OCI-LY7 (cell line): Measurements from ENCODE around the gene ADARB2. TPM values are rescaled to one million over a fixed set of nuclear protein-coding genes. Genes with fewer than 3 reads are reported as not detected.

Source experiments
- BruUV-seq: library from RNA; stranded (reverse); fragments of 400-500 nt; replicated peaks from 2 replicates; lab custom pipeline; 2021; lab: Mats Ljungman, UMichigan
- CTCF ChIA-PET: fragments of 300-600 bp; sonication (Branson Sonifier 250); formaldehyde crosslinking; loops from one replicate; lab custom pipeline; 2022; ENCODE audit warnings: antibody characterized with exemption; ENCODE audit not compliant: unreplicated experiment; lab: Charles Lee
- POLR2A ChIA-PET: fragments of 300-600 bp; sonication (Branson Sonifier 250); formaldehyde crosslinking; loops from one replicate; lab custom pipeline; 2022; ENCODE audit warnings: antibody characterized with exemption; lab: Charles Lee
- DNase-seq: peaks from one replicate; pipeline ENCODE4 v3.0.0-alpha.2; 2015; ENCODE audit warnings: low spot score
- H2AFZ ChIP-seq: fragments of 200-600 bp; sonication (generic), shearing (Covaris generic); 2 replicates; pipeline ENCODE4 v1.6.1; 2014; ENCODE audit warnings: mild to moderate bottlenecking, antibody characterized with exemption, low read length, moderate library complexity
- H3K27ac ChIP-seq: fragments of 200-600 bp; sonication (generic); 2 replicates; pipeline ENCODE4 v1.5.1; 2014; ENCODE audit warnings: mixed run types, low read depth, mild to moderate bottlenecking, moderate library complexity, low read length, inconsistent platforms; ENCODE audit not compliant: poor library complexity, severe bottlenecking
- H3K36me3 ChIP-seq: fragments of 200-600 bp; sonication (generic); 2 replicates; pipeline ENCODE4 v1.6.1; 2014; ENCODE audit warnings: mild to moderate bottlenecking, antibody characterized with exemption, low read length, moderate library complexity, mixed read lengths; ENCODE audit not compliant: insufficient read depth
- H3K4me1 ChIP-seq: fragments of 200-600 bp; sonication (generic); 2 replicates; pipeline ENCODE4 v1.5.1; 2014; ENCODE audit warnings: mild to moderate bottlenecking, low read length; ENCODE audit not compliant: insufficient read depth, poor library complexity, severe bottlenecking
- H3K4me2 ChIP-seq: fragments of 200-600 bp; sonication (generic); 2 replicates; pipeline ENCODE4 v1.6.1; 2014; ENCODE audit warnings: mild to moderate bottlenecking, low read length
- H3K4me3 ChIP-seq: fragments of 200-600 bp; sonication (generic); 2 replicates; pipeline ENCODE4 v1.5.1; 2014; ENCODE audit warnings: mild to moderate bottlenecking, low read depth, low read length; ENCODE audit not compliant: poor library complexity, severe bottlenecking
- H3K79me2 ChIP-seq: fragments of 200-600 bp; sonication (generic); 2 replicates; pipeline ENCODE4 v1.6.1; 2016; ENCODE audit warnings: low read depth, mild to moderate bottlenecking, low read length, moderate library complexity, mixed read lengths; ENCODE audit not compliant: insufficient read depth
- H3K9me2 ChIP-seq: fragments of 200-600 bp; sonication (generic); 2 replicates; pipeline ENCODE4 v1.6.1; 2016; ENCODE audit warnings: mild to moderate bottlenecking, low read length, mixed read lengths; ENCODE audit not compliant: insufficient read depth
- H3K9me3 ChIP-seq: fragments of 200-600 bp; sonication (generic); 2 replicates; pipeline ENCODE4 v1.6.1; 2014; ENCODE audit warnings: mild to moderate bottlenecking, mixed run types, low read length, mixed read lengths
- H4K20me1 ChIP-seq: fragments of 200-600 bp; sonication (generic); 2 replicates; pipeline ENCODE4 v1.6.1; 2014; ENCODE audit warnings: mild to moderate bottlenecking, antibody characterized with exemption, low read length, moderate library complexity, mixed read lengths; ENCODE audit not compliant: insufficient read depth
- CTCF ChIP-seq: fragments of 200-600 bp; sonication (generic); conservative IDR thresholded peaks from 2 replicates; pipeline ENCODE4 v1.5.1; 2014; ENCODE audit warnings: mild to moderate bottlenecking, antibody characterized with exemption, low read length, moderate library complexity, mixed read lengths
- EZH2phosphoT487 ChIP-seq: fragments of 200-600 bp; sonication (generic); IDR thresholded peaks from 2 replicates; pipeline ENCODE4 v1.6.1; 2018; ENCODE audit warnings: low read depth, borderline replicate concordance, mild to moderate bottlenecking, mixed run types, antibody characterized with exemption, low read length, moderate library complexity, mixed read lengths
- intact Hi-C: fragments of 100-400 bp; cut with micrococcal nuclease; formaldehyde crosslinking; loops from one replicate; pipeline ENCODE4 v1.10.0; 2022; ENCODE audit not compliant: unreplicated experiment
- total RNA-seq, 2 experiments: library from RNA; depleted of rRNA in 1 of 2; stranded (reverse); fragments of >200 nt in 1 of 2; shearing (Covaris generic) in 1 of 2; gene quantifications; 2 replicates each; pipeline ENCODE4 v1.2.3, GENCODE V29; 2014 to 2022

ADARB2 gene
- total RNA-seq, 2 experiments from 2014 or later = 0.03 TPM; not detected in 1

GRCh38 chr10:1454428-1454827, 282.9 kb downstream of the ADARB2 start:
- ChIA-PET POLR2A (no interaction called here), CTCF (interaction anchor here (0.6 kb wide), 1 partner anchor 90 kb away, joined by 4 read pairs; no protein-coding TSS in a partner anchor)
- peak overlapping the region; percentile 55 for H3K4me3 ChIP-seq
- TF ChIP-seq EZH2phosphoT487 (no peak), CTCF (no peak)
- intact Hi-C loops = loop anchor here (1.0 to 5.0 kb wide), 2 partner anchors 35 to 37 kb away; no protein-coding TSS in a partner anchor
- H3K9me3 ChIP-seq = peaks cover 8% of the 10 kb centered on the region; the same call in 1 of the 2 replicates
- H3K36me3 ChIP-seq = no peaks in the 10 kb centered on the region; the same call in 1 of the 2 replicates
- peak overlapping the region; percentile 82 for H3K4me2 ChIP-seq
- H3K9me2 ChIP-seq = no peaks in the 10 kb centered on the region
- no peaks in the 10 kb centered on the region for H3K79me2 ChIP-seq
- H3K27ac ChIP-seq = peak overlapping the region; percentile 79
- H2AFZ ChIP-seq = peak overlapping the region; percentile 77
- no peaks in the 10 kb centered on the region for H4K20me1 ChIP-seq
- peaks cover 30% of the 10 kb centered on the region for H3K4me1 ChIP-seq
- DNase-seq = peak; percentile 92
- BruUV-seq = no TSS peak

- Histone ChIP-seq H3K4me2 (no peak overlapping the region), H3K9me2 (no peaks in the 10 kb centered on the region), H3K27ac (no peak overlapping the region), H3K79me2 (no peaks in the 10 kb centered on the region), H3K36me3 (no peaks in the 10 kb centered on the region; the same call in 1 of the 2 replicates), H3K4me1 (peaks cover 30% of the 10 kb centered on the region), H3K9me3 (peaks cover 8% of the 10 kb centered on the region; the same call in 1 of the 2 replicates), H2AFZ (no peak overlapping the region), H3K4me3 (no peak overlapping the region), H4K20me1 (no peaks in the 10 kb centered on the region)
- intact Hi-C loops = loop anchor here (5.0 kb wide), 1 partner anchor 35 kb away; no protein-coding TSS in a partner anchor
- DNase-seq = no peak
- no peak for TF ChIP-seq EZH2phosphoT487
- no peak for TF ChIP-seq CTCF
- CTCF ChIA-PET = no interaction called here
- POLR2A ChIA-PET = interaction anchor here (1.0 kb wide), 1 partner anchor 13 kb away, joined by 3 read pairs; no protein-coding TSS in a partner anchor
- BruUV-seq = no TSS peak
These were observed 284.5 kb downstream of the ADARB2 start for GRCh38 chr10:1452777-1453176.

GRCh38 chr10:1451941-1452340, 285.4 kb downstream of the ADARB2 start:
- Histone ChIP-seq H3K4me2 (no peak overlapping the region), H2AFZ (no peak overlapping the region), H3K9me2 (no peaks in the 10 kb centered on the region), H3K9me3 (peaks cover 8% of the 10 kb centered on the region; the same call in 1 of the 2 replicates), H3K4me1 (peaks cover 30% of the 10 kb centered on the region), H3K36me3 (no peaks in the 10 kb centered on the region; the same call in 1 of the 2 replicates), H3K27ac (no peak overlapping the region), H3K79me2 (no peaks in the 10 kb centered on the region), H4K20me1 (no peaks in the 10 kb centered on the region), H3K4me3 (no peak overlapping the region)
- POLR2A ChIA-PET = no interaction called here
- TF ChIP-seq CTCF = no peak
- no peak for TF ChIP-seq EZH2phosphoT487
- intact Hi-C loops = loop anchor here (5.0 kb wide), 1 partner anchor 35 kb away; no protein-coding TSS in a partner anchor
- CTCF ChIA-PET = no interaction called here
- no TSS peak for BruUV-seq
- DNase-seq = no peak
